Measurements from ENCODE around the gene FRMPD4. TPM values are rescaled to one million over a fixed set of nuclear protein-coding genes. Genes with fewer than 3 reads are reported as not detected.

FRMPD4 gene
- polyA plus RNA-seq, 3 donors, result 0.07 to 0.15 (median 0.14) TPM

DNA sequence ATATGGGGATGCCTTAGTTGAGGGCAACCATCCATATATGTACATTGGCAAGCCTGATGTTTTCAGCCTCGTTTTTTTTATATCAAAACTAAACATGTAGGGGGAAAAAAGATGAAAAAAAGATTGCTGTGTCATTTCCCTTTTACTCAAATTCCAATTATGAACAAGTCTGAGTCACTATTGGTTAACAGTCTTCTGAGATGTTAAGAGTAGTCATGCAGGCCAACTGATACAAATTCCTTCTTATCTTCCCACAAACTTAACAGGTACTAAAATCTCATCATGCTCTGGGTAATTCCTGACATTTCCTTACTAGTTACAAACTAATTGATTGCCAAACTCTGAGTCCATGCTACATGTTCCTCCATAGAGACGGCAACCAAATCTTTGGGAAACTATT lies 222.1 kb downstream of the FRMPD4 start:
- DNase-seq (ENCODE audit: low read depth in 3 of 3, low spot score in 2 of 3), result no peak

DNA sequence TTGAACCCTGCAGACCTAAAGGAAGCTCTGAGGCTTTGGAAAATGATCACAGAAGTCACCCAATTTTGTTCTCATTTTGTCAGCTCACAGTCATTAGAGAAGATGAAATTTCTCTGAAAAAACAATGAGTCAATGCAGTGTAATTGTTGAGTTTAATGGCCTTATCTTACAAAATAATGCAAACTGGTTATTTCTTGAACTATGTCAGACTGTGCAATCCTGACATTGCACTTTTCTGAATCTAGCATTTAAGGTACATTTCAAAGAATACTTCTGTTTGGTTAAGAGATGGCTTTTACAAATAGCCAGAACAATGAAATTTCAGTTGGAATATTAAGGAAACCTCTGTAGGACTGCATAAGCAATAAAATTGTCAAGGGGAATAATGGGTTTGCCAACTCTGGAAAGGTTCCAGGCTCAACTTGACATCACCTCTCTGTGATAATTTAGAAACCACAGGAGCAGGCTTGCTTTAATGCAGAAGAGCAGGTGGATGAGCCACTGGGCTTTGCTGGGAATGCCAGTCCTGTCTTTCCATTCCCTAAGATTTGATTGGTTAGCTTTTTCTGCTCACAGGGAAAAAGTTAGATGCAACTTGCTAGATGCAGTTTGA lies 222.8 kb downstream of the FRMPD4 start:
- DNase-seq (ENCODE audit: low read depth in 3 of 3, low spot score in 2 of 3), result no peak

DNA sequence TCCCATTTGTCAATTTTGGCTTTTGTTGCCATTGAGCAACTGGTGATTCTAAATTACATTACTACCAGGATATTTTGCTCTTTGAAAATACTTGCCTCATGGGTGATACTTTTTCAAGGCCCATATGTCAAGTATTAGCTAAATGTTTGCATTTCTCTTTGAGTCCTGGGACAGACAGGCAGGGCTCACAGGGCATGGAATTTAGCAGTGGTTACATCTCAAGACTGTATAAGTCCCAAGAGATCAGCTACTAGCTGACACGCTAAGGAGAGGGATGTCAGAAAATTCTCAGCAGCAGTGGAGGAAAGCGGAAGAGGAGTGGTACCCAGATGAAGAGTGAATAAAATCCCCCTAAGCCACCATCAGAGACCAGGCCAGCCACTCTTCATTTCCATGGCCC lies 224.9 kb downstream of the FRMPD4 start:
- no peak for DNase-seq (ENCODE audit: low read depth in 3 of 3, low spot score in 2 of 3)

DNA sequence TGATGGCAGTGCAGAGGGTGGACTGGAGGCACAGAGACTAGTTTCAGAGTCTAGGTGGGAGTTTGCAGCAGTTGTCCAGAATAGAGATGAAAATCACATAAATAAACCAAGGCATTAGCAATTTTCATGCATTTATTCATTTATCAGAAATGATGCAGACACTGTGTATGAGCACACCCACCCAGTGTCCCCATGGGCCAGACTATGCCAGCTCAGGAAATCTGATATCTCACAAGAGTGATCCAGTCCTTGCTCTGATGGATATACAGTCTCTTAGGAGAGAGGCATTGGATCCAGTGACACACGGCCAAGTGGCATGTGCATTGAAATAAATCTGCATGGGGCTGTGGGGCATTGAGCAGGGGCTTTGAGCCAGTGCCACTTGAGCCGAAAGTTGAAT lies 228.2 kb downstream of the FRMPD4 start:
- DNase-seq (ENCODE audit: low read depth in 3 of 3, low spot score in 2 of 3), result no peak

DNA sequence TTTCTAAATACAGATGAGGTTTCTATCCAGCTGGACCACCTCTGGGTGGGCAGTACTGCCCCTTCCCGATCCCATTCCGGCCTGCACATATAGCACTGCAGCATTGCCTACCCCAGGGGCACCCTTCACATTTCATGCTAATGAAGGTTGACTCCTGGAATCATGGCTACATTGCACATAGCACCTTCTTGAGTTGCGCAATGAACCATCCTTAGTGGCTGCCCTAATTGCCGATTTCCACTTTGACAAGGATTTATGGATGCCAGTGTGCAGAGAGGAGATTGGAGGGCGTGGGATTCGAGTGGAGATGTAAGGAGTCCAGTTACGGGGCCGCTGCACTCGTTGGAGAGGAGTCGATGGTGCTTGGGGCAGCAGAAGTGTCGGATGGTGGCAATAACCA lies 229.0 kb downstream of the FRMPD4 start:
- DNase-seq (ENCODE audit: low read depth in 3 of 3, low spot score in 2 of 3), result no peak

DNA sequence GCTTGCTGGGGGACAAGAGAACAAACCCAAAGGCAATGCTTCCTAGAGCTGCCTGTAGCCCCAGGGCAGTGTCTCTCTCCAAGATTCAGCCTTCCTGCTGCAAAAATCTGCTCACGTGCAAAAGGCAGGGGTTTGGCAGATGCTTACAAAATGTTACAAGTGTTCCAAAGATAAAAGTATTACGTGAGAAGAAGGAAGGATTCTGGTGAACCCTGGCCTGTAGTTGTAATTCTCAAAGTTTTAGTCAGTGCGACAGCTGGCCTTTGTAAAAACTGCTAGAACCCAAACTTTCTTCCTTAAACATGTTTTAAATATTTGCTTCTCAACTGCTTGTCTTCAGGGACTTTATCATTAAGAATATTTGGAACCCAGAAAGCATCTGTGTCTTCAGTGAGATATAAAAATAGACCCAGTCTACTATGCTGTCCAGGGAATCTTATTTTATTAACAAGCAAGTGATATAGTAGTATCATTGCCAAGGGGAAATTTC lies 232.3 kb downstream of the FRMPD4 start:
- no peak for DNase-seq (ENCODE audit: low read depth in 3 of 3, low spot score in 2 of 3)

DNA sequence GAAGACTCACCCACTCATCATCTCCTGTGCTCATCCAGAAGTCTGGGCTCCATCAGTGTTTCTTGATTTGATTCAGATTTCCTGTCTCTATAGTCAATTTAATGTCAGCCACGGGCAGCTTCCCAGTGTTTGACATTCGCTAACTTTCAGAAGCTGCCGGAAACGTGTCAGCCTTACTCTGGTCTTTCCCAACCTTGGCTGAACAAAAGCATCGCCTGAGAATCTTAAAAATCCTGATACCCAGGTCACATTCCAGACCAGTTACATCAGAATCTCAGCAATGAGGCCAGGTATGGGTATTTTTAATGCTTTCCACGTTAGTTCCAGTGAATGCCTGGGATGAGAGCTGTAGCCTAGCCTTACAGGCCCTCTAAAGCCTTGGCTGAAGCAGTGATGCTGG lies 233.8 kb downstream of the FRMPD4 start:
- no peak for DNase-seq (ENCODE audit: low read depth in 3 of 3, low spot score in 2 of 3)

DNA sequence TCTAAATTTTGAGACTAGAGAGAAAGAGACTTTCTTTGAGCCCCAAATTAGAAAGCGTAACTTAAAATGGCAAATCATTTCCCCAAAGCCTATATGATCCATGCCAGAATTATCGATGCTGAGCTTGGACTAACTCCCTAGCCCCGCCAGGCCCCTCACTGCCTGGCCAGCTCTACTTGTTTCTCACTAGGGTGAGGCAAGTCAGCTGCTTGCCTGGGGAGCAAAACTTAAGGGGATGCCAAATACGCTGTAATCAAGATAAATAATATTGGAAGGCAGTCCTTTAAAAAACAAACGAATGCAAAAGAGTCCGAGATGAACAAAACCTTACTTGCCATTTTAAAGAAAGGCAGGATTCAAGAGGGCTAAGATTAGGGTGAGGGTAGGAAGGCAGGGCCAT lies 236.0 kb downstream of the FRMPD4 start:
- no peak for DNase-seq (ENCODE audit: low read depth in 3 of 3, low spot score in 2 of 3)

DNA sequence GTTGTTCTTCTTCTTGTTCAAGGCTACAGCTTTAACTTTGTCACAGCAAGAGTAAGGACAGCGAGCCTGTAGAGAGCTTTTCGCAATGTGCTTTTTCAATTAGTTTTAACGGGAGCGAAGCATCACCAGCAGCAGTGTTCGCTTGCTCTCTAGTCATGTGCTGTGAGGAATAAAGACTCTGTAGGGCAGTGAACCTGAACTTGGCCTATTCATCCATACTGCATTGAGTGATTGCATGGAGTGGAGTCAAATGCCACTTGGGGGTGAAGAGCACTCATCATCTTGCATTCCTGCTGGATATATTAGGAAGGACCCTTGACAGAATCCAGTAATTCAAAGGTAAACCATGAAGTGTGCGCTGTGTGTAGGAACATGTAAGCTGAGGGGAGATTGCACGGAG lies 240.0 kb downstream of the FRMPD4 start:
- DNase-seq (ENCODE audit: low read depth in 3 of 3, low spot score in 2 of 3), result no peak

DNA sequence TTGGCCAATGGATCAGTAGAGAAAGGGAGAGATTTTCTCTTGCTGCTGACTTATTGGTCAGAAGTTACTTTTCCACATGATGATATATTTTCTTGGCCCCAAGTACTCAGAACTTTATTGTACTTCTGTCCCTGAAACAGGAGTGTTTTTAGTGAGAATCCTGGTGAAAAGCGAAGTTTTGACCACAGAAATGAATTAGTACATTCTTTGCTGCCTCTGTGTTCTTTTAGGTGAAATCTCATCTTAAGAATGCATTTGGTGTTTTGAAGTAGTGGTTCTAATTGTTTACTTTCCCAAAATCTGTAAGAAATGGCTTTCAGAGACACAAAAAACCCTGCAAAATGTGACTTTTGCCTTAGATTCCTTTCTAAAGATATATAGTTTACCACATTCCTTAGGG lies 240.4 kb downstream of the FRMPD4 start:
- no peak for DNase-seq (ENCODE audit: low read depth in 3 of 3, low spot score in 2 of 3)

DNA sequence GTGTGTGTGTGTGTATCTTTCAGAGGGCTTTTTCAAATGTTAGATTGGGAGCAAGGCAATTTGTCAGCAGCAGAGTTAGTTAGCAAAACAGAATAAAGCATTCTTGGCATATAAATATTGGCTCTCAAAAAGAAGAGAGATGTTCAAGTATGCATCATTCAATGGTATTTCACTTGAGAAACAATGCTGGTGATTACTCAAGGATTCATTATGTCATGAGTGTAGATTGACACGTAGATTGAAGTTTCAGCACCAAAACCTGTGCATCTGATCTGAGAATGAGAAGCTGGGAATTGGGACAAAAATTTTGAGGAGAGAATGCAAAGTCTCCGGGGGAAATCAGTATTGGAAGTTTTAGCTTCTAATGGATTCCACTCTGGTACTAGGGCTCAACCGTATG lies 241.4 kb downstream of the FRMPD4 start:
- DNase-seq (ENCODE audit: low read depth in 3 of 3, low spot score in 2 of 3), result no peak

DNA sequence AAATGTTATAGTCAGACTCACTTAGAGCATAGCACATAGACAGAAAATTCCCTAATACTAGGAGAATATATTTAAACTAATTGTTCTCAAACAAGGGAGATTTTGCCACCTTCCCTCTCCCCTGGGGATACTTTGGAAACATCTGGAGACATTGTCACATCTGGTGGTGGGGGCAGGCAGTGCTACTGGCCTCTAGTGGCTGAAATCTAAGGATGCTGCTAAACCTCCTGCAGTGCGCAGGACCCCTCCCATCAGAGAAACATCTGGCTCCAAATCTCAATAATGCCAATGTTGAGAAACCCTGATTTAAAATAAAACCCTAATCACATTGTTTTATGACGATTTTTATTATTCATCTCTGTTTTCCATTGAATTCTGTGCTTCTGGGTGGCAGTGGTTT lies 244.9 kb downstream of the FRMPD4 start:
- no peak for DNase-seq (ENCODE audit: low read depth in 3 of 3, low spot score in 2 of 3)

DNA sequence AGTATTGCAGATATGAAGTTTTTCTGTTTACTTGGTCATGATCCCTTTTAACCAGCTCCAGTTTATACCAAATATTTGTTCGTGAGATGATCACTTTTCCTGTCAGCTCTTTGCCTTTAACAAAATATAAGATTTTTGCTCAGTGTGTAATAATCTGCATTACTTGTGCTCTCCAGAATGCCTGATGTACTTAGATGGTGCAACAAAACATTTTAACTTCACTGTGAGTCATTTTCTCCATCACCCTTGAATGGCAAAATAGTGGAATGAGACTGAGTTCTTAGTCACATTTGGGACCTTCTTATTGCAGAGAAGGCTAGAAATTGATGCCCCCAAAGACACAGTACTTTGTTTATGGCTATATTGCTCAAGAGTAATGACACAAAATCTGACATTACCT lies 252.0 kb downstream of the FRMPD4 start:
- no peak for DNase-seq (ENCODE audit: low read depth in 3 of 3, low spot score in 2 of 3)

DNA sequence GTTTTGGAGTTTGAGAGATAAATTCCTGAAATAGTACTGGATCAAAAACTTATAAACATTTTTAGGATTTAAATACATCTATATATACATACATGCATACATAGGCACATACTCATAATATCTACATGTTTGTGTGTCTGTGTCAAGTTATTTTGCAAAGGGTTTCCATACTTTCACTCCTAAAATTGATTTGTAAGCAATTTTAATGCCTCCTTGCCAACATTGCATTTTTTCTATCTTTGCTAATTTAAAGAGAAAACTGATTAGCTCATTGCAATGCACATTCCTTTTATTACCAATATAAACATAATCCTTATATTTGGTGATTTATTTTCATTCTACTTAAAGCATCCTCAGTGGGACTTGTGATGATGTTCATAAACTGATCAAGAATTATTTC lies 258.3 kb downstream of the FRMPD4 start:
- no peak for DNase-seq (ENCODE audit: low read depth in 3 of 3, low spot score in 2 of 3)

DNA sequence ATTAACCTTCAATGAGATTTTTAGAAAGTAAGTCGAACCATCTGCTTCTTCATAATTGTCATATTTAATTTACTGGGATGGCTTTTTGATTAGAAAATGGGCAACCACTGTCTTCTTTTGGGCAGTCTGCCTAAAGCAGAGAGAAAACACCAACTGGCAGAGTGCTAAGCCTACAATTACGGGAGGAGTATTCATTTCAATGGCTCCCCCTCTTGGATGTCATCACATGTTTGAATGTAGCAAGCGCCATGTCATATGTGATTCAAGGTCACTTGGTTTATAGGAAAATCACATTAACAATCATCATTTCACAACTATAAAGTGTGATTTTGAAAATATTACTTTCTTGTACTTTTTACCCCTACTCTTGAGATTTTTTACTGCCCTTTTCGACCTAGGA lies 261.9 kb downstream of the FRMPD4 start:
- DNase-seq (ENCODE audit: low read depth in 3 of 3, low spot score in 2 of 3), result no peak

DNA sequence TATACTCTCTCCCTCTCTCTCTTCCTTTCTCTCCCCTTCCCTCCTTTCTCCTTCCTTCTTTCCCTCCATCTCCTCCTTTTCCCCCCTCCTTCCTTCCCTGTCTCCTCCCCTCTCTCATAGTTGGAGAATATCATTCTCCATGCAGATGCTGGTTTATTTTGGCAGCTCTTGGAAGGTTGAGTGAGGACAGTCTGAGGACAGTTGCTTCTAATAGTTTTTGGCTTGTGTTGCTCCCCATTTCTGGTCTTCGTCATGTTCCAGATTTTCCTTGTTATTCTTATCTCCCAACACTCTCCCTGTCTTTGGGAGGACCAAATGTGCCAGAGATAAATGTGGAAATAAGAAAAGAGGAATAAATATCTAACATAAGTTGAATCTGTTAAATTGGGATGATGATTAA lies 263.0 kb downstream of the FRMPD4 start:
- no peak for DNase-seq (ENCODE audit: low read depth in 3 of 3, low spot score in 2 of 3)

DNA sequence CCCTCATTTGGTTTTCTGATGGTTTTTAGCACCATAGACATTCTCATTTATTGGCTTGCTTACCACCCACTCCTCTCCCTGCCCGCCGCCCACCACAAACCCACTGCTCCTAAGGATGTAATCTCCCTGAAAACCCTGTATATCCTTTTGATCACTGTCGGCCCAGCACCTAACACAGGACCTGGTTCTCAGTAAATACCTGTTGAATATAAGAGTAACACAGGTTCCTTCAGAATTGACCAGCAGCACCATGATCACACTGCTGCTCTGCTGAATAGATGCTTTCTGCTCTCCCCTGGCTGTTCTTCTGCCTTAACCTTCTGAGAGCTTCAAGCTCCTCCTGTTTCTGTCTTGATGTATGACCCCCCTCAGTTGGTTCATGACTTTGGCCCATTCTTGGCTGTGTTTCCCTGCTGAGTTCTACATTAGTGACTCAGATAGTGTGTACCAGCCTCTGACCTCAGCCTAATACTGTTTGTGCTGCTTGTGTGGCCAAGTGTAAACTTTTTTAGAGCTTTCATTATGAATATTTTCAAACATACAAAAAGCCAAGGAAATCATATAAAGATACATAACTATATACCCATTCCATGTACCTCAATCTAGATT lies 265.3 kb downstream of the FRMPD4 start:
- no peak for DNase-seq (ENCODE audit: low read depth in 3 of 3, low spot score in 2 of 3)

DNA sequence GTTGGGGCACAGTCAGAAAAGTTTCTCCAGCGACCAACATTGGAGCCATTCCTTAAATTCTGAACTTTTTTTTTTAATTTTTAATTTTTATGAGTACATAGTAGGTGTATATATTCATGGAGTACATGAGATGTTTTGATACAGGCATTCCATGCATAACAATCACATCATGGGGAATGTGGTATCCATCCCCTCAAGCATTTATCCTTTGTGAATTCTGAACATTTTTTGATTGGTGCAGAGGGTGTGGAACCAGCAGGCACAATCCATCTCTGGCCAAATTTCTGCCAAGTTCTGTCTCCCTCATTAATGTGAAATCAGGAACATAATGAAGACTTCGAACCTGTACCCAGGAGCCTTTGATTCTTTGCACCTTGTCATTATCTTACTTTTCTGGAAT lies 267.0 kb downstream of the FRMPD4 start:
- DNase-seq (ENCODE audit: low read depth in 3 of 3, low spot score in 2 of 3), result no peak

DNA sequence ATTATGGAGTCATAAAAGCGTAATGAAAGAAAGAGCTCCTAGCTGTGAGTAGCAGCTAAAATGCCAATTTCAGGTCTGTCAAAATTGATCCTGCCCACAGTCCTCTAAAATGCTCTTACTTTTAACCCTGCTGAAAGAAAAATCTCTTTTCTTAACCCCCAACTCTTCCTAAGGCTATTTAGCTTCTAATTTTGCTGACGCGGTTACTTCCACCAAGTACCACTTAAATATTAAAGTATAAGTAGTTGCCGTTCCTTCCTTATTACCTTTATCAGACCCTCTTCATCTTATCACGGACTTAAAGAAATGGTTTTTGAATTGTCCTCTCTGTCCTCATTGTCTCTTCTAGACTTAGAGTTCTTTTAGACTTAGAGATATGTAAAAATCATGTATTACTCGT lies 272.2 kb downstream of the FRMPD4 start:
- DNase-seq (ENCODE audit: low read depth in 3 of 3, low spot score in 2 of 3), result no peak

DNA sequence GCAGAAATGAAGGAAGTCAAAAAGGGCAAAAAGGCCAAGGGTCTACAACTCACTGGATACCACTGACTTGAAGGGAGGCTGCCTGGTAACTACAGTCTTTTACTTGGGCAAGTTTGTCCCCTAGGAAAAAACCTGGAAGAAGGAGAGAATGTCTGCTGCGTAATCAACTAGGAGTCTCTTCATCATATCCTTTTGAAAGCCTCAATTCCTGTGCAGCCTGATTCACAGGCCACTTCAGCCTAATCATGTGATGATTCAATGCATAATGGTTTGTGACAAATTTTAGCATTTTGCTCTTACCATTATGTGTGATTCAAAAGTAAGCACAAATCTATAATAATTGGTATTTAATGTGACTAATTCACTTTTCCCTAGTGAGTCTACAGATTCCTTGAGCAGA lies 273.6 kb downstream of the FRMPD4 start:
- no peak for DNase-seq (ENCODE audit: low read depth in 3 of 3, low spot score in 2 of 3)

DNA sequence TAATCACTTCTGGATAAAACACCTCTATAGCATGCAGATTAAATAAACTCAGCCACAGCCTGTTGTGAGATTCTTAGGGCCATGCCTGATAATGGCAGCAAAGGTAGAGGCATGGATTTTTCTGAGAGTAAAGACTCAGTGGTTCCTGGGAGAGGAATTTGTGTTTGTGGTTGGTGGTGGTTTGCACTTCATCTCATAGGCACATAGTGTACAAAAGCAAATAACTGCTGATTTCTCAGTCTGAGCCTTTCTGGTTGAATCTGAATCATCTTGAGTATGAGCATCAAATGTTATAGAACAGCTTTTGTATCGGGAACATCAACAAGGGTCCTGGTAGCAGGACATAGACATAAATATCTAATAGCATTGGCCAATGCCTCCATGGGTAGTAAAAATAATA lies 274.3 kb downstream of the FRMPD4 start:
- no peak for DNase-seq (ENCODE audit: low read depth in 3 of 3, low spot score in 2 of 3)

DNA sequence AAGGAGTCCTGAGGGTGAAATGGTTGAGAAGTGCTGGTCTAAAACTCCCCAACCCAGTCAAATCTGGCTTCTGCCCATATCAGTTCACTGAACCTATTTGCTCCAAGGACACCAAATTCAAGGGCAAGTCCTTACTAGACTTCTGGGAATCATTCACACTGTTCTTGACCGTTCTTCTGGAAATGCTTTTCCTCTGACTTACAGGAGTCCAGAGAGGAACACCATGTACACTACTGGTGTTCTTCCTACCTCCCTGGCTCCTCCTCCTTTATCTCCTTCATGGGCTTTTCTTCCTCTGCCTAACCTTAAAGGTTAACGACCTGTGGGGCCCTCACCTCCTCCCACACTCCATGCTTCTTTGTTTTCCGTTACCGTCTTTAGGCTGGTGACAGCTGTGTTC lies 281.3 kb downstream of the FRMPD4 start:
- DNase-seq (ENCODE audit: low read depth in 3 of 3, low spot score in 2 of 3), result no peak

DNA sequence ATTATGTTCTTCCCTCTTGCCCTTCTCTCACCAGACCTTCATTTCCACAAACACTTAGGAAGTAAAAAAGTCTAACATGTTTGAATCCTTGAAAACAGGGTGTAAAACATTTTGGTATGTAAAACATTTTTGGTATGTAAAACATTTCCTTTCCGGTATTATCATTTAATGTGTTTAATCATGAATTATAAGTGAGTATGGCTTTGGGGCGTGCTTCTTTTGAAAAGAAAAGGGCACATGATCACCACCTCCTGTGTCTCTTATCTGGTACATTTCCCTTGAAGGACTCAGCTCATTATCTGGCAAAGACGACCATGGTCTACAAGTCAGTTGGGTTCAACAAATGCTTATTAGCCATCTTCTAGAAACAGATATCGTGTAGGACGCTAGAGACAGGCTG lies 283.6 kb downstream of the FRMPD4 start:
- no peak for DNase-seq (ENCODE audit: low read depth in 3 of 3, low spot score in 2 of 3)
